ENCODE measurements around the gene CCSER1. TPM values are rescaled to one million over a fixed set of nuclear protein-coding genes. Genes with fewer than 3 reads are reported as not detected.
"Not testable (repeated sequence)": the region's sequence is repeated elsewhere in the genome, so short reads cannot be mapped to it uniquely, and the experiment has no call there.

The CCSER1 gene
- total and polyA plus RNA-seq, 2 donors (not counting 1 experiment from before 2014, with no cell fraction given): 10.7 to 39.5 TPM

DNA sequence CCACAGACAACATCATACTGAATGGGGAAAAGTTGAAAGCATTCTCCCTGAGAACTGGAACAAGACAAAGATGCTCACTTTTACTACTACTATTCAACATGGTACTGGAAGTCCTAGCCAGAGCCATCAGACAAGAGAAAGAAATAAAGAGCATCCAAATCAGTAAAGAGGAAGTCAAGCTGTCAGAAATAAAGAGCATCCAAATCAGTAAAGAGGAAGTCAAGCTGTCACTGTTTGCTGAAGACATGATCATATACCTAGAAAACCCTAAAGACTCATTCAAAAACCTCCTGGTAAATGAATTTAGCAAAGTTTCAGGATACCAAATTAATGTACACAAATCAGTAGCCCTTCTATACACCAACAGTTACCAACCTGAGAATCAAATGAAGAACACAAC lies 285.6 kb downstream of the CCSER1 start:
- H3K4me3 Mint-ChIP-seq; H3K36me3 ChIP-seq (replicated peaks in 1 of 2; ENCODE audit: control extremely low read depth in 1 of 2, control insufficient read depth in 1 of 2, extremely low read depth in 1 of 2, insufficient read depth in 2 of 2, low read length in 1 of 2); H3K9me3 ChIP-seq (ENCODE audit: control extremely low read depth in 1 of 3, control insufficient read depth in 2 of 3, insufficient read depth in 1 of 3, low read length in 2 of 3); ATAC-seq (ENCODE audit: low read depth); H3K27me3 Mint-ChIP-seq; H3K27ac ChIP-seq (ENCODE audit: low read length in 2 of 2); POLR2A ChIA-PET; H3K27ac Mint-ChIP-seq; DNase-seq; H3K4me1 Mint-ChIP-seq; H3K9ac ChIP-seq (ENCODE audit: low read length); CTCF ChIA-PET; H4K20me1 ChIP-seq (ENCODE audit: control insufficient read depth, insufficient read depth, low read length, poor library complexity, severe bottlenecking); H2AFZ ChIP-seq (ENCODE audit: insufficient read depth, low read depth, low read length, poor library complexity, severe bottlenecking); H3K9me3 Mint-ChIP-seq (ENCODE audit: insufficient read depth); H3K27me3 ChIP-seq (replicated peaks in 1 of 4; ENCODE audit: control extremely low read depth in 1 of 4, control insufficient read depth in 3 of 4, insufficient read depth in 4 of 4, low read length in 3 of 4); H3K4me2 ChIP-seq (replicated peaks; ENCODE audit: low read depth, low read length, poor library complexity, severe bottlenecking); H3K4me1 ChIP-seq (ENCODE audit: control insufficient read depth in 2 of 2, insufficient read depth in 2 of 2, low read length in 2 of 2); intact Hi-C loops (cut with micrococcal nuclease); H3K4me3 ChIP-seq (ENCODE audit: control extremely low read depth in 1 of 5, extremely low read depth in 1 of 5, insufficient read depth in 1 of 5, low read depth in 2 of 5, low read length in 4 of 5); H3K79me2 ChIP-seq (ENCODE audit: control insufficient read depth, insufficient read depth, low read length): not testable (repeated sequence)

DNA sequence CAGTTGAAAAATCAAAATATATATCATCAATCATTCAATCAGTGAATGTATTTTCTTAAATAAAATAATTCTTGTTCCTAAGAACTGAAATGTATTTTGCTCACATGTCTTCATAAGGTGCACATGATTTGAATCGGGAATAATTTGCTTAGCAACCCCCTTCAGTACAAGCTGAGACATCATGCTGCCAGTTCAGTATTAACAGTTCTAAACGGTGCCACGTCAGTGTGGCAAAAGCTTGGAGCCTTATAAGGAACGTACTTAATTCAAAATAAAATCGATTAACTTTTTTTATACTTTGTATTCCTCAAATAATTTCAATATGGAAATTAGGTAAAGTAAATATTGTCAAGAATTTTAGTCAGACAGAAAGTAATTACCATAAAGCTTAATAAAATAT lies 287.9 kb downstream of the CCSER1 start:
- no peak overlapping the region for H2AFZ ChIP-seq (ENCODE audit: insufficient read depth, low read depth, low read length, poor library complexity, severe bottlenecking)
- H3K9ac ChIP-seq (ENCODE audit: low read length): no peak overlapping the region
- CTCF ChIA-PET: no interaction called here
- no peak overlapping the region for H3K4me2 ChIP-seq (replicated peaks; ENCODE audit: low read depth, low read length, poor library complexity, severe bottlenecking)
- no peak for ATAC-seq (ENCODE audit: low read depth)
- Mint-ChIP-seq H3K4me1 (no peaks in the 10 kb centered on the region), H3K27ac (no peak overlapping the region), H3K27me3 (no peaks in the 10 kb centered on the region), H3K9me3 (ENCODE audit: insufficient read depth) (peaks cover 6% of the 10 kb centered on the region), H3K4me3 (no peak overlapping the region)
- no peak overlapping the region for H3K27ac ChIP-seq (ENCODE audit: low read length in 2 of 2)
- no peak for DNase-seq
- no peak overlapping the region for H3K4me3 ChIP-seq (ENCODE audit: control extremely low read depth in 1 of 5, extremely low read depth in 1 of 5, insufficient read depth in 1 of 5, low read depth in 2 of 5, low read length in 4 of 5)
- intact Hi-C loops (cut with micrococcal nuclease): no loop called here
- no peaks in the 10 kb centered on the region for H3K9me3 ChIP-seq (ENCODE audit: control extremely low read depth in 1 of 3, control insufficient read depth in 2 of 3, insufficient read depth in 1 of 3, low read length in 2 of 3)
- H4K20me1 ChIP-seq (ENCODE audit: control insufficient read depth, insufficient read depth, low read length, poor library complexity, severe bottlenecking): no peaks in the 10 kb centered on the region
- no CpG with 5 or more reads among the region's 5 CpGs for WGBS (ENCODE audit: insufficient coverage)
- H3K36me3 ChIP-seq (replicated peaks in 1 of 2; ENCODE audit: control extremely low read depth in 1 of 2, control insufficient read depth in 1 of 2, extremely low read depth in 1 of 2, insufficient read depth in 2 of 2, low read length in 1 of 2): no peaks in the 10 kb centered on the region
- no peaks in the 10 kb centered on the region for H3K27me3 ChIP-seq (replicated peaks in 1 of 4; ENCODE audit: control extremely low read depth in 1 of 4, control insufficient read depth in 3 of 4, insufficient read depth in 4 of 4, low read length in 3 of 4)
- H3K79me2 ChIP-seq (ENCODE audit: control insufficient read depth, insufficient read depth, low read length): no peaks in the 10 kb centered on the region
- POLR2A ChIA-PET: no interaction called here
- H3K4me1 ChIP-seq (ENCODE audit: control insufficient read depth in 2 of 2, insufficient read depth in 2 of 2, low read length in 2 of 2): no peaks in the 10 kb centered on the region
- no peak for TF ChIP-seq EZH2 (IDR thresholded peaks at IDR 0.05; ENCODE audit: borderline replicate concordance, insufficient read depth, low read depth, low read length, poor library complexity, severe bottlenecking)
- TF ChIP-seq, protein P1, sequence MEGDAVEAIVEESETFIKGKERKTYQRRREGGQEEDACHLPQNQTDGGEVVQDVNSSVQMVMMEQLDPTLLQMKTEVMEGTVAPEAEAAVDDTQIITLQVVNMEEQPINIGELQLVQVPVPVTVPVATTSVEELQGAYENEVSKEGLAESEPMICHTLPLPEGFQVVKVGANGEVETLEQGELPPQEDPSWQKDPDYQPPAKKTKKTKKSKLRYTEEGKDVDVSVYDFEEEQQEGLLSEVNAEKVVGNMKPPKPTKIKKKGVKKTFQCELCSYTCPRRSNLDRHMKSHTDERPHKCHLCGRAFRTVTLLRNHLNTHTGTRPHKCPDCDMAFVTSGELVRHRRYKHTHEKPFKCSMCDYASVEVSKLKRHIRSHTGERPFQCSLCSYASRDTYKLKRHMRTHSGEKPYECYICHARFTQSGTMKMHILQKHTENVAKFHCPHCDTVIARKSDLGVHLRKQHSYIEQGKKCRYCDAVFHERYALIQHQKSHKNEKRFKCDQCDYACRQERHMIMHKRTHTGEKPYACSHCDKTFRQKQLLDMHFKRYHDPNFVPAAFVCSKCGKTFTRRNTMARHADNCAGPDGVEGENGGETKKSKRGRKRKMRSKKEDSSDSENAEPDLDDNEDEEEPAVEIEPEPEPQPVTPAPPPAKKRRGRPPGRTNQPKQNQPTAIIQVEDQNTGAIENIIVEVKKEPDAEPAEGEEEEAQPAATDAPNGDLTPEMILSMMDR (IDR thresholded peaks at IDR 0.05): no peak

All from B cell (primary cell).